ENCODE data around the gene KRT3. TPM values are rescaled to one million over a fixed set of nuclear protein-coding genes. Genes with fewer than 3 reads are reported as not detected.

KRT3 gene
- total RNA-seq, 1 donor from 2014 or later, result not detected

DNA sequence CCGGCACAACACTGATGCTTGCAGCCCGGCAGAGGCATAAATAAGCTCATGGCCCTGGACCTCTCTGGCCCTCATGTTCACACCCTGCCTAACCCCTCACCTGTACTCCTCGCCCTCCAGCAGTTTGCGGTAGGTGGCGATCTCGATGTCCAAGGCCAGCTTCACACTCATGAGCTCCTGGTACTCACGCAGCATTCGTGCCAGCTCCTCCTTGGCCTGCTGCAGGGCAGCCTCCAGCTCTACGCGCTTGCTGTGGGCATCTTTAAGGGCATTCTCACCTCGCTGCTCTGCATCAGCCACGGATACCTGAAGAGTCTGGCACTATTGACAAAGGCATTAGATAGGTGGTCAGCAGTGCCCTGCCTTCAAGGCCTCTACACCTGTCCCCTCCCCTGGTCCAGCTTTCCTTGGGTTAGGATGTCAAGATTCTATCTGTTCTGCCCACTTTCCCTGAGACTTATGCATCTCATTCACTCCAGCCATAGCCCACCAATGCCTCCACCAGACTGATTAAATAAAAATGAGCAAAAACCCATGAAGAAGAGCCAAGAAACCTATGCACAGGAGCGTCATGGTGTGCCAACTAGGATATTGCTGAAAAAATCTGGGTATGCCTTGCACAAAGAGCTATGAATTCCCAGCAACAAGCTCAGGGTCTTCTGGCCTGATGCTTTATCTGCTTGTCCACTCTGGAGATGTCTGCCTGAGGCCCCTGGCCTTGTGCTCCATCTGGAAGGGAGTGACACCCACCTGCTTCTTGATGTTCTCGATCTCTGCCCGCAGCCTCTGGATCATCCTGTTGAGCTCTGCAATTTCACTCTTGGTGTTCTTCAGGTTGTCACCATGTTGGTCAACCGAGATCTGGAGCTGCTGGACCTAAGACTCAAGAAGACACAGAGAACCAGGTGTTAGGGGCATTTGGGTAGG lies 11.9 kb upstream of the KRT3 start:
- no peak overlapping the region for H3K27ac Mint-ChIP-seq (ENCODE audit: unreplicated experiment)
- no peak for DNase-seq
- H3K9me3 Mint-ChIP-seq (ENCODE audit: unreplicated experiment), result peaks cover 3% of the 10 kb centered on the region
- no peak overlapping the region for H3K4me3 Mint-ChIP-seq (ENCODE audit: unreplicated experiment)
- no peaks in the 10 kb centered on the region for H3K4me1 Mint-ChIP-seq (ENCODE audit: low read depth, unreplicated experiment)
- TF ChIP-seq, protein P1, sequence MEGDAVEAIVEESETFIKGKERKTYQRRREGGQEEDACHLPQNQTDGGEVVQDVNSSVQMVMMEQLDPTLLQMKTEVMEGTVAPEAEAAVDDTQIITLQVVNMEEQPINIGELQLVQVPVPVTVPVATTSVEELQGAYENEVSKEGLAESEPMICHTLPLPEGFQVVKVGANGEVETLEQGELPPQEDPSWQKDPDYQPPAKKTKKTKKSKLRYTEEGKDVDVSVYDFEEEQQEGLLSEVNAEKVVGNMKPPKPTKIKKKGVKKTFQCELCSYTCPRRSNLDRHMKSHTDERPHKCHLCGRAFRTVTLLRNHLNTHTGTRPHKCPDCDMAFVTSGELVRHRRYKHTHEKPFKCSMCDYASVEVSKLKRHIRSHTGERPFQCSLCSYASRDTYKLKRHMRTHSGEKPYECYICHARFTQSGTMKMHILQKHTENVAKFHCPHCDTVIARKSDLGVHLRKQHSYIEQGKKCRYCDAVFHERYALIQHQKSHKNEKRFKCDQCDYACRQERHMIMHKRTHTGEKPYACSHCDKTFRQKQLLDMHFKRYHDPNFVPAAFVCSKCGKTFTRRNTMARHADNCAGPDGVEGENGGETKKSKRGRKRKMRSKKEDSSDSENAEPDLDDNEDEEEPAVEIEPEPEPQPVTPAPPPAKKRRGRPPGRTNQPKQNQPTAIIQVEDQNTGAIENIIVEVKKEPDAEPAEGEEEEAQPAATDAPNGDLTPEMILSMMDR (IDR thresholded peaks at IDR 0.05; ENCODE audit: partially characterized antibody, unreplicated experiment), result no peak
- no peaks in the 10 kb centered on the region for H3K36me3 Mint-ChIP-seq (ENCODE audit: unreplicated experiment)
- peaks cover 5% of the 10 kb centered on the region for H3K27me3 Mint-ChIP-seq (ENCODE audit: unreplicated experiment)

DNA sequence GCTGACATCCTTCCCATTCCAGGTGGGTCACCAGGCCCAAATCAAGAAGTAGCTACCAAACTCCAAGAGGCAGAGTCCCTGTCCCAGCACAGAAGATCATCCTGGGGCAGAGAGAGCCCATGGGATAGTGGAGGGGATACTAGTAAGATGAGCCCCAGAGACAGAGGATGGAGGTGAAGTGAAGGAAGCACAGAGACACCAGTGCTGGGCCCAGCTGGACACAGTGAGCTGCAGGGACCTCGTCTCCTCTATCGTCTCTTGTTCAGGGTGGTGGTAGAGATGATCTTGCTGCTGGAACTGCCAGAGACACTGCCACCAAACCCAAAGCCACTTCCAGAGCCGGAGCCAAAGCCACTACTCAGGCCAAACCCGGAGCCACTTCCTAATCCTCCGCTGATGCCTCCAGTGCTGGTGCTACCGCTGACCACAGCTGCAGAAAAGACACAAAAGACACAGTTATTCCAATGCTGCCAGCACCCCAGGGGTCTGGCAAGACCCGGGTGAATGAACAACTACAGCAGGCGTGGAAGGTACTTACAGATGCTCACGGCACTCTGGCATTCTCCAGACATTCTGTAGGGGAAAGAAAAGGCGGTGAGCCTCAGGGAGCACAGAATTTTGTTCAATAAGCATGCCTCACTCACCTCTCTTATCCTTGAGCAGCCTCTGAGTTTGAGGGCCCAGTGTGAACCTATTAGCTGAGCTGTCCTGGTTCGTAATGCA lies 11.1 kb upstream of the KRT3 start:
- H3K27me3 Mint-ChIP-seq (ENCODE audit: unreplicated experiment), result peaks cover 6% of the 10 kb centered on the region
- H3K4me1 Mint-ChIP-seq (ENCODE audit: low read depth, unreplicated experiment), result no peaks in the 10 kb centered on the region
- no peak overlapping the region for H3K4me3 Mint-ChIP-seq (ENCODE audit: unreplicated experiment)
- TF ChIP-seq, protein P1 (IDR thresholded peaks at IDR 0.05; ENCODE audit: partially characterized antibody, unreplicated experiment), result no peak
- DNase-seq, result no peak
- H3K36me3 Mint-ChIP-seq (ENCODE audit: unreplicated experiment), result no peaks in the 10 kb centered on the region
- peaks cover 3% of the 10 kb centered on the region for H3K9me3 Mint-ChIP-seq (ENCODE audit: unreplicated experiment)
- no peak overlapping the region for H3K27ac Mint-ChIP-seq (ENCODE audit: unreplicated experiment)

DNA sequence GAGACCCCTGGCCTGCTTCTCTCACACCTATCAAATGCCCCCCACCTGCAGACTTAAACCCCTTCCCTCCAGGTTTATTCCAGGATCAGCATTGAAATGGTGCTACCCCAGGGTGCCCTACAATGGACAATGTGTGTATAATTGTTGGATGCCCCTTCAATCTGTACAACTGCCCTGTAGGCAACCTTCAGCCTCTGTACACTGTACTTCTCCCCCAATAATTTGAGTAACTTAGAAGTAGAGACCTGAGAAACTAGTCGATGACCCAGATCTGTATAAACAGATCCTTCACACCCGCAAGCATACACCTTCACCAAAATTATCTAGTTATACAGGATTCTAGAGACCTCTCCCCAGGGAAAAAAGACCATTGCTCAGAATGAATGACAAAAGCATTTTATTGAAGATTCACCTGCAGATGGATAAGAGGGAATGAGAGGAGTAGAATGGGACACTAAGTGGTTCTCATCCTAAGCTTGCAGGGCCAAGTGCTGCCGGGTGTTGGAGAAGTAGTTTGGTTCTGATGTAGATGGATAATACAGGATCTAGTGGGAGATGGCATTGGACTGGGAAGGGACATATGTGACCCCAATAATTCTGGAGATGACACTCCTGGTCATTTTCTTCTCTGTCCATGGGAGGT lies 10.4 kb upstream of the KRT3 start:
- no peak for DNase-seq
- Mint-ChIP-seq H3K27me3 (ENCODE audit: unreplicated experiment) (peaks cover 7% of the 10 kb centered on the region), H3K36me3 (ENCODE audit: unreplicated experiment) (no peaks in the 10 kb centered on the region), H3K27ac (ENCODE audit: unreplicated experiment) (no peak overlapping the region), H3K4me1 (ENCODE audit: low read depth, unreplicated experiment) (no peaks in the 10 kb centered on the region), H3K4me3 (ENCODE audit: unreplicated experiment) (no peak overlapping the region), H3K9me3 (ENCODE audit: unreplicated experiment) (peaks cover 3% of the 10 kb centered on the region)
- TF ChIP-seq, protein P1 (IDR thresholded peaks at IDR 0.05; ENCODE audit: partially characterized antibody, unreplicated experiment), result no peak

DNA sequence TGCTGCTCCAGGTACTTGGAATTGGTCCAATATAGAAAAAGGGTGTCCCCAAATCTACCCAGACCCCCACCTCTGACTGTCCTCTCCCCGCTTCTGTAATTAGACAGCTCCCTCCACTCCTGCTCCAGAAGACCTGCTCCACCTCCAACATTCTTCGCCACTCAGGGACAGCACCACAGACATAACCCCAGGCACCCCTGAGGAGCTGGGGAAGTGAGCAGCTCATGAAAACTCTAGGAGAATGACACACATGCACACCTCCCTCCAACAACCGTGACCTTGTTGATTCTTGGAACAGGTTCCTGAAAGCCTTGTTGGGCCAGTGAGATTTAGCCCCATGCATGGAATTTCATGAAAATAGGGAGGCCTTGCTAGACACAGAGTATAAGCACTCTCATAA lies 9.8 kb upstream of the KRT3 start:
- Mint-ChIP-seq H3K27me3 (ENCODE audit: unreplicated experiment) (peaks cover 7% of the 10 kb centered on the region), H3K36me3 (ENCODE audit: unreplicated experiment) (no peaks in the 10 kb centered on the region), H3K27ac (ENCODE audit: unreplicated experiment) (no peak overlapping the region), H3K4me1 (ENCODE audit: low read depth, unreplicated experiment) (peaks cover 2% of the 10 kb centered on the region), H3K4me3 (ENCODE audit: unreplicated experiment) (no peak overlapping the region), H3K9me3 (ENCODE audit: unreplicated experiment) (peaks cover 3% of the 10 kb centered on the region)
- DNase-seq, result no peak
- TF ChIP-seq, protein P1 (IDR thresholded peaks at IDR 0.05; ENCODE audit: partially characterized antibody, unreplicated experiment), result no peak

All from glutamatergic neuron (in vitro differentiated cells).